Measurements from ENCODE around the gene CGA.

DNA sequence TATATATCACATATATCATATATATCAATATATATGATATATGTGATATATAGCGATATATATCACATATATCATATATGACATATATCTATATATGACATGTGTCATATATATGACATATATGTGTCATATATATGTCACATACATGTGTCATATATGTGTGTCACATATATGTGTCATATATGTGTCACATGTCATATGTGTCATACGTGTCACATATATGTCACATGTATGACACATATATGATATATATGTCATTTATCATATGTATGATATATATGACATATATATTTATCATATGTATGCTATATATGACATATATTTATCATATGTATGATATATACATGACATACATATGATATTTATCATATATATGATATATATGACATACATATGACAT is 32.8 kb upstream of the CGA start:
- TF ChIP-seq, protein P1, sequence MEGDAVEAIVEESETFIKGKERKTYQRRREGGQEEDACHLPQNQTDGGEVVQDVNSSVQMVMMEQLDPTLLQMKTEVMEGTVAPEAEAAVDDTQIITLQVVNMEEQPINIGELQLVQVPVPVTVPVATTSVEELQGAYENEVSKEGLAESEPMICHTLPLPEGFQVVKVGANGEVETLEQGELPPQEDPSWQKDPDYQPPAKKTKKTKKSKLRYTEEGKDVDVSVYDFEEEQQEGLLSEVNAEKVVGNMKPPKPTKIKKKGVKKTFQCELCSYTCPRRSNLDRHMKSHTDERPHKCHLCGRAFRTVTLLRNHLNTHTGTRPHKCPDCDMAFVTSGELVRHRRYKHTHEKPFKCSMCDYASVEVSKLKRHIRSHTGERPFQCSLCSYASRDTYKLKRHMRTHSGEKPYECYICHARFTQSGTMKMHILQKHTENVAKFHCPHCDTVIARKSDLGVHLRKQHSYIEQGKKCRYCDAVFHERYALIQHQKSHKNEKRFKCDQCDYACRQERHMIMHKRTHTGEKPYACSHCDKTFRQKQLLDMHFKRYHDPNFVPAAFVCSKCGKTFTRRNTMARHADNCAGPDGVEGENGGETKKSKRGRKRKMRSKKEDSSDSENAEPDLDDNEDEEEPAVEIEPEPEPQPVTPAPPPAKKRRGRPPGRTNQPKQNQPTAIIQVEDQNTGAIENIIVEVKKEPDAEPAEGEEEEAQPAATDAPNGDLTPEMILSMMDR (IDR thresholded peaks at IDR 0.05), result no peak
- TF ChIP-seq POLR2A (IDR thresholded peaks at IDR 0.05), result no peak

Measured in right lobe of liver (tissue), 4 donors.